LNCaP clone FGC (cell line): Measurements from ENCODE around the gene ST8SIA4.

ENCODE experiments used
- DNase-seq: peaks from one replicate; pipeline ENCODE4 v3.0.0-alpha.2; 2011; ENCODE audit warnings: low read depth
- H3K4me3 ChIP-seq: 2 replicates; pipeline ENCODE4 v1.5.1; 2011; ENCODE audit warnings: mild to moderate bottlenecking, low read depth, low read length, control low read depth
- TF ChIP-seq, protein P1 (sequence below): IDR thresholded peaks from 2 replicates; pipeline ENCODE4 v1.5.1; 2012; ENCODE audit warnings: mild to moderate bottlenecking; ENCODE audit not compliant: control insufficient read depth, insufficient read depth; ENCODE audit errors: extremely low read depth

The ST8SIA4 gene

DNA sequence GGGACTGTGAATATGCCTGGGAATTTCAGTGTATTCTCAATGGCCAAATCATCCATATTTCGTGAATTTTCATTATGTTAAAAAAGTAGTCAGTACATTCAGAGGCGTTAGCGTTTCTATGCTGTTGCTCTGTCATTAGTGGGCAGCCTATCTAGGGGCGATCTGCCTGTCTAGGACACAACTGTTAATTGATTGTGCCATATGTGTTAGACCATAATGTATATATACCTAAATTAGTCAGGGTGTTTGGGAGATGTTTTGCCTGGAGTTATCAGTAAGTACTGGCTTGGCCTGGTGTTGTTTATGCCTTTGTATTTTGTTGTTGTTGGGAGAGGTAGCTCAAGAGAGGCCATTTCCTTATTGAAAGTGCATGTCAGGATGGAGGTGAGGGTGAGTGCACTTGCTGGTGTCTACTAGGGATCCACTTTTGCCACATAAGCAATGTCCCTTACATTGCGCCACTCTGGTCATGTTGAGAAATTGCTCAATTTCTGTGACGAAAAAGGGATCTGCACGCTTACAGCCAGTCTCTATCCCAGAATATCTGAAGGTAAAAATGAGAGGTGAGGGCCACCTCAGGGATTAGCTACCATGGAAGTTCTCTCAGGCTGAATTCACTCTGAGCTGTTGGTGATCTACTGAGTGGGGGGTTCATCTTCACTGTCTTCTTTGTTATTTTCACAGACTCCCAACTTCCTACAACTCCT lies 123.3 kb downstream of the ST8SIA4 start:
- H3K4me3 ChIP-seq = no peak overlapping the region
- DNase-seq = no peak
- TF ChIP-seq, protein P1, sequence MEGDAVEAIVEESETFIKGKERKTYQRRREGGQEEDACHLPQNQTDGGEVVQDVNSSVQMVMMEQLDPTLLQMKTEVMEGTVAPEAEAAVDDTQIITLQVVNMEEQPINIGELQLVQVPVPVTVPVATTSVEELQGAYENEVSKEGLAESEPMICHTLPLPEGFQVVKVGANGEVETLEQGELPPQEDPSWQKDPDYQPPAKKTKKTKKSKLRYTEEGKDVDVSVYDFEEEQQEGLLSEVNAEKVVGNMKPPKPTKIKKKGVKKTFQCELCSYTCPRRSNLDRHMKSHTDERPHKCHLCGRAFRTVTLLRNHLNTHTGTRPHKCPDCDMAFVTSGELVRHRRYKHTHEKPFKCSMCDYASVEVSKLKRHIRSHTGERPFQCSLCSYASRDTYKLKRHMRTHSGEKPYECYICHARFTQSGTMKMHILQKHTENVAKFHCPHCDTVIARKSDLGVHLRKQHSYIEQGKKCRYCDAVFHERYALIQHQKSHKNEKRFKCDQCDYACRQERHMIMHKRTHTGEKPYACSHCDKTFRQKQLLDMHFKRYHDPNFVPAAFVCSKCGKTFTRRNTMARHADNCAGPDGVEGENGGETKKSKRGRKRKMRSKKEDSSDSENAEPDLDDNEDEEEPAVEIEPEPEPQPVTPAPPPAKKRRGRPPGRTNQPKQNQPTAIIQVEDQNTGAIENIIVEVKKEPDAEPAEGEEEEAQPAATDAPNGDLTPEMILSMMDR = no peak

DNA sequence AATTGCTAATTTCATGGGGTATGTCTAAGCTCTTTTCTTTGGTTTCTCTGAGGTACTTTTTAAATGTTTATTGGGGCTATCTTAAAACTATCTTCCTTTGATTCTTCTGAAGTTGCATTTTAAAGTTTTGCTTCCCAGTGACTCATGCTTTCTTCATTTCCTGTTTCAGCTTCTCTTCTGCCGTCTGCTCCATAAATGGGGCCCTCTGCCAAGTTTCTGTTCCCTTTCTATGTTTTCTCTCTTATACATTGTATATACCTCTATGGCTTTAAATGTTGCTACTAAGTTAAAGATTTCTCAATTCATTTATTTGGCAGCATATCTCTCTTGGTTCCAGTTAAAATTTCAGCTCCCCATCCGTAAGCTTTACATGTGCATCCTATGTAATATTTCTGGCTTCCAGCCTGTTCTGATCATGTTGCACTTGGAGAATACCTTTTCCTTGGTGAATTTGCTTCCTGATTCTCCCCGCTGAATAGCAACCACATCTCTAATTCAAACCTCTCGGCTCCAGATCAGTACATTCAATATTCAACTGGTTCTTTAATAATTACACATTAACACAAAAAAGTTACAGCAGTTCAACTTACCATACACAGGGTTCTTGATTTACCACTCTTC lies 125.3 kb downstream of the ST8SIA4 start:
- TF ChIP-seq, protein P1 = no peak
- no peak for DNase-seq
- H3K4me3 ChIP-seq = no peak overlapping the region

DNA sequence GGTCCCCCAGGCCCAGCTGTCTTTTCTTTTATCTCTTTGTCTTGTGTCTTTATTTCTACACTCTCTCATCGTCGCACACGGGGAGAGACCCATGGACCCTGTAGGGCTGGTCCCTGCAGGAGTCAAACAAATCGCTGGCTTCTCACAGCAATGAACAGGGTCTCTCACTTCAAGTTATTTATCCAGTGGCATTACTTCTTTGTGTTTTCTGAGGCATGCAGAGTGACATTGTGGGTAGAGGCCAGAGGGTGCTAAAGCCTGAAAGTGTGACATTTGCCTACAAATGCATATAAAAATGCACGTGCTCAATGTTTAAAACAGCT lies 127.6 kb downstream of the ST8SIA4 start:
- TF ChIP-seq, protein P1 = no peak
- no peak for DNase-seq
- no peak overlapping the region for H3K4me3 ChIP-seq

- DNase-seq = no peak
- TF ChIP-seq, protein P1 = no peak
- H3K4me3 ChIP-seq = no peak overlapping the region
Observed at GRCh38 chr5:100772548-100772947, 130.5 kb downstream of the ST8SIA4 start.

GRCh38 chr5:100772006-100772405 lies 131.1 kb downstream of the ST8SIA4 start:
- no peak for DNase-seq
- no peak overlapping the region for H3K4me3 ChIP-seq
- TF ChIP-seq, protein P1 = no peak

GRCh38 chr5:100771181-100771580 lies 131.9 kb downstream of the ST8SIA4 start:
- no peak overlapping the region for H3K4me3 ChIP-seq

More at GRCh38 chr5:100771181-100771580, 131.9 kb downstream of the ST8SIA4 start:
- TF ChIP-seq, protein P1 = no peak
- no peak for DNase-seq
